Testis (tissue), 3 donors: ENCODE results near the gene SEMA3D. TPM values are rescaled to one million over a fixed set of nuclear protein-coding genes. Genes with fewer than 3 reads are reported as not detected.
A peak's percentile ranks its signal among the peaks of the same experiment; 100 is the strongest.

Experiments used
- DNase-seq: peaks from one replicate; pipeline ENCODE4 v3.0.0-alpha.2; 2019
- H3K27ac ChIP-seq, 2 donors: fragments of 200-600 bp; sonication (generic); one replicate each; pipeline ENCODE4 v1.5.1; 2019
- H3K27me3 ChIP-seq: fragments of 200-600 bp; sonication (generic); one replicate; pipeline ENCODE4 v1.5.1; 2019
- H3K36me3 ChIP-seq: fragments of 200-600 bp; sonication (generic); one replicate; pipeline ENCODE4 v1.5.1; 2017; ENCODE audit warnings: low read depth; ENCODE audit errors: missing control alignments
- H3K4me1 ChIP-seq: fragments of 200-600 bp; sonication (generic); one replicate; pipeline ENCODE4 v1.5.1; 2019
- H3K4me3 ChIP-seq, 2 donors: fragments of 200-600 bp; sonication (generic); one replicate each; pipeline ENCODE4 v1.5.1; 2017 to 2019
- H3K9me3 ChIP-seq: fragments of 200-600 bp; sonication (generic); one replicate; pipeline ENCODE4 v1.5.1; 2017
- CTCF ChIP-seq, 3 experiments: fragments of 450-650 bp in 2 of 3; fragments of 200-600 bp in 1 of 3; sonication (generic) in 1 of 3; IDR thresholded peaks; one replicate each; pipeline ENCODE4 v1.5.1; 2016 to 2019; ENCODE audit warnings: antibody characterized with exemption in 3 of 3, mild to moderate bottlenecking in 2 of 3, moderate library complexity in 1 of 3
- POLR2A ChIP-seq: fragments of 450-650 bp; IDR thresholded peaks from one replicate; pipeline ENCODE4 v1.6.1; 2017; ENCODE audit warnings: antibody characterized with exemption, mild to moderate bottlenecking, moderate library complexity
- WGBS, 2 donors: methylation state at CpG; one replicate each; pipeline ENCODE4 v1.1.5; 2018; 5-methylcytosine and 5-hydroxymethylcytosine counted together
- intact Hi-C: fragments of 100-400 bp; cut with DNase I; formaldehyde crosslinking; loops from one replicate; pipeline ENCODE4 v1.15.1; 2023; ENCODE audit warnings: low total_unique reads
- polyA plus RNA-seq: library from polyadenylated mRNA; stranded (reverse); fragments of 350-450 nt; fragmentation: Illumina TruSeq; extraction: RNeasy Lipid Tissue Mini Kit (QIAGEN cat#74804); gene quantifications from one replicate; pipeline ENCODE4 v1.2.3, GENCODE V29; 2014; ENCODE audit warnings: low read depth, low replicate concordance; ENCODE audit not compliant: insufficient read depth
- total RNA-seq, 2 donors: library from RNA; depleted of rRNA; stranded (reverse); fragments of >200 nt; gene quantifications; one replicate each; pipeline ENCODE4 v1.2.3, GENCODE V29; 2016

The SEMA3D gene
- total and polyA plus RNA-seq, 3 donors from 2014 or later = 7.3 to 11.5 (median 7.5) TPM

GRCh38 chr7:85039196-85039923 lies 147.5 kb downstream of the SEMA3D start:
- intact Hi-C loops = loop anchor here (10.0 kb wide), 1 partner anchor 515 kb away; no protein-coding TSS in a partner anchor
- Histone ChIP-seq H3K4me3 (no peak overlapping the region), H3K9me3 (no peaks in the 10 kb centered on the region), H3K27ac (no peak overlapping the region), H3K27me3 (no peaks in the 10 kb centered on the region), H3K4me1 (no peaks in the 10 kb centered on the region), H3K36me3 (no peaks in the 10 kb centered on the region)
- TF ChIP-seq POLR2A (no peak), CTCF (IDR thresholded peaks at IDR 0.05) (no peak)
- 84 to 85% methylated on average over 11 of the region's 11 CpGs for WGBS, 2 donors
- no peak for DNase-seq

- no peak for DNase-seq
- Histone ChIP-seq H3K4me3 (no peak overlapping the region), H3K36me3 (no peaks in the 10 kb centered on the region), H3K4me1 (no peaks in the 10 kb centered on the region), H3K27me3 (no peaks in the 10 kb centered on the region), H3K27ac (no peak overlapping the region), H3K9me3 (no peaks in the 10 kb centered on the region)
- intact Hi-C loops = loop anchor here (10.0 kb wide), 1 partner anchor 516 kb away; no protein-coding TSS in a partner anchor
- WGBS, 2 donors = 25 to 30% methylated on average over 2 of the region's 2 CpGs
- TF ChIP-seq CTCF (IDR thresholded peaks at IDR 0.05) (no peak), POLR2A (no peak)
These were observed 148.4 kb downstream of the SEMA3D start for GRCh38 chr7:85038466-85038865.

- Histone ChIP-seq H3K27me3 (no peaks in the 10 kb centered on the region), H3K36me3 (no peaks in the 10 kb centered on the region), H3K27ac (no peak overlapping the region), H3K9me3 (no peaks in the 10 kb centered on the region), H3K4me3 (no peak overlapping the region), H3K4me1 (no peaks in the 10 kb centered on the region)
- WGBS, 2 donors = 84% methylated on average over 7 of the region's 7 CpGs
- TF ChIP-seq POLR2A (no peak), CTCF (IDR thresholded peaks at IDR 0.05) (no peak)
- no peak for DNase-seq
- intact Hi-C loops = loop anchor here (10.0 kb wide), 1 partner anchor 522 kb away; no protein-coding TSS in a partner anchor
These were observed 153.6 kb downstream of the SEMA3D start for GRCh38 chr7:85033263-85033662.

GRCh38 chr7:85031475-85031874 lies 155.4 kb downstream of the SEMA3D start:
- 72% methylated on average over 3 of the region's 3 CpGs for WGBS, 2 donors
- TF ChIP-seq CTCF (IDR thresholded peaks at IDR 0.05) = no peak
- no peak for TF ChIP-seq POLR2A

GRCh38 chr7:85030893-85031292 lies 156.0 kb downstream of the SEMA3D start:
- Histone ChIP-seq H3K27me3 (no peaks in the 10 kb centered on the region), H3K4me1 (no peaks in the 10 kb centered on the region), H3K36me3 (no peaks in the 10 kb centered on the region), H3K9me3 (no peaks in the 10 kb centered on the region), H3K4me3 (no peak overlapping the region), H3K27ac (no peak overlapping the region)
- TF ChIP-seq POLR2A (no peak), CTCF (IDR thresholded peaks at IDR 0.05) (peak; percentile 34 to 42 (median 36))
- intact Hi-C loops = loop anchor here (10.0 kb wide), 1 partner anchor 524 kb away; no protein-coding TSS in a partner anchor
- DNase-seq = no peak

More at GRCh38 chr7:85031475-85031874, 155.4 kb downstream of the SEMA3D start:
- Histone ChIP-seq H3K36me3 (no peaks in the 10 kb centered on the region), H3K27ac (no peak overlapping the region), H3K27me3 (no peaks in the 10 kb centered on the region), H3K4me1 (no peaks in the 10 kb centered on the region), H3K4me3 (no peak overlapping the region), H3K9me3 (no peaks in the 10 kb centered on the region)
- no peak for DNase-seq
- intact Hi-C loops = loop anchor here (10.0 kb wide), 1 partner anchor 523 kb away; no protein-coding TSS in a partner anchor
